Natural killer cell treated with Interleukin-12 subunit alpha and Interleukin-12 subunit beta and Interleukin-15 and Interleukin-18, amount 100 ng/mL, for 72 hours (primary cell): ENCODE measurements around the gene HOMER2. TPM values are rescaled to one million over a fixed set of nuclear protein-coding genes. Genes with fewer than 3 reads are reported as not detected.
"Not testable (repeated sequence)": the region's sequence is repeated elsewhere in the genome, so short reads cannot be mapped to it uniquely, and the experiment has no call there.

Experiments used
- ATAC-seq, 2 donors: fragments of 150-1000 bp; cut with Tn5 transposase in 1 of 2; sonication (Bioruptor Pico), chemical (Tn5 transposase) in 1 of 2; 2 replicates each; pipeline ENCODE4 v1.10.0; 2021
- DNase-seq: peaks from one replicate; pipeline ENCODE4 v3.0.0; 2022; ENCODE audit warnings: low spot score
- H3K27ac Mint-ChIP-seq, 2 donors: 1 replicate in 1 of 2; 2 replicates in 1 of 2; pipeline ENCODE4 v1.8.0; 2022; ENCODE audit warnings: mixed read lengths in 2 of 2, mild to moderate bottlenecking in 1 of 2, moderate library complexity in 1 of 2
- H3K27me3 Mint-ChIP-seq, 2 donors: 1 replicate in 1 of 2; 2 replicates in 1 of 2; pipeline ENCODE4 v1.8.0; 2022; ENCODE audit warnings: mixed read lengths in 2 of 2
- H3K36me3 Mint-ChIP-seq: one replicate; pipeline ENCODE4 v1.8.0; 2022; ENCODE audit warnings: mixed read lengths
- H3K4me1 Mint-ChIP-seq, 2 donors: 1 replicate in 1 of 2; 2 replicates in 1 of 2; pipeline ENCODE4 v1.8.0; 2022; ENCODE audit warnings: low read depth in 2 of 2, mixed read lengths in 2 of 2, mild to moderate bottlenecking in 1 of 2
- H3K4me3 Mint-ChIP-seq: one replicate; pipeline ENCODE4 v1.8.0; 2022; ENCODE audit warnings: mixed read lengths
- H3K9me3 Mint-ChIP-seq: 2 replicates; pipeline ENCODE4 v1.8.0; 2022; ENCODE audit warnings: mixed read lengths
- total RNA-seq, 2 donors: library from RNA; stranded (reverse); gene quantifications; one replicate each; pipeline ENCODE4 v1.2.3, GENCODE V29; 2022

Gene HOMER2
- 1 to 10 TPM; 3.1 to 4.5 TPM for total RNA-seq

DNA sequence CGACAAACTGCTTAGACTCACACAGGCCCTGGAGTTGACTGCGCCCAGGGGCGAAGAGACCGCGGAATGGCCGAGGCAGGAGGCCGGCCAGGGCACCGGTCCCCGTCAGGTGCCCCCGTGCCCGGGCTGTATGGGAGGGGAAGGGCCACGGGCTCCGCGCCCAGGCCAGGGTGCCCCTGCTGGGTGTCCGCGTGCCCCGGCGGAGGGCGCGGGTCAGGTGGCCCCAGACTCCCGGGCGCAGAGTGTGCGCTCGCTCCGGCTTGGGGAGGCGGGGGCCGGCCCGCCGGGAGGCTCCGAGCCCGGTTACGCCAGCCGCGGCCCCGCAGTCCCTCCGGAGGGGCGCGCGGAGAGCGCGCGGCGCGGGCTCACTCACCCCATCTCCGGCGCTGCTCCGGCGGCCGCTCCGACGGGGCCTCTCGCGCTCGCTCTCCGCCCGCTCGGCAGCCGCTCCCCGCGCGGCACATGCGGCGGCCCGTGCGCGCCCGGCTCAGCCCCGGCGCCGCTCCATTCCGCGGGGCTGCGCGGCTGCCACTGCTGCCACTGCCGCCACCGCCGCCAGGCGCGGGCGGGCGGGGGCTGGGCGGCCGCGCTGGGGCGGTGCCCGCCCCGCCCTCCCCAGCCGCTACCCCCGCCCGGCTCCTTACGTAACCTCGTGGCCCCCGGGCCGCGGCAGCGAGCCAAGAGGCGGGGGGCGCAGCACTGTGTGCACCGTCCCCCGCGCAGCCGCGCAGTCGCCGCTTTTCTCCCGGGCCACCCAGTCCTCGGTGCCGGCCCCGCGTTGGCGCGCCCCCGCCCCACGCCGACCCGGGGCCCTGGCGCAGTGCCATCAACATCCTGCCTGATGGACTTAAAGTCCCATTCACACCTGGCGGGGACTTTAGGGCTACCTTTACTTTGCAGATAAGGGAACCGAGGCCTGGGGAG lies at the start of gene HOMER2:
HOMER2 (minus strand) TSS at position 563 of the 924 bp plus-strand sequence; CDS start at position 378, 185 bp downstream.
- H3K4me3 Mint-ChIP-seq = peak within 1 kb of the TSS; percentile 21
- no peaks in the 10 kb centered on the region for H3K9me3 Mint-ChIP-seq
- no peak within 1 kb of the TSS for H3K27ac Mint-ChIP-seq
- H3K36me3 Mint-ChIP-seq = no peaks in the 10 kb centered on the region
- no peaks in the 10 kb centered on the region for H3K4me1 Mint-ChIP-seq
- DNase-seq (no peak), ATAC-seq (peak; percentile 61 to 69)
- peaks cover 4 to 7% of the 10 kb centered on the region in 2 donors for H3K27me3 Mint-ChIP-seq

DNA sequence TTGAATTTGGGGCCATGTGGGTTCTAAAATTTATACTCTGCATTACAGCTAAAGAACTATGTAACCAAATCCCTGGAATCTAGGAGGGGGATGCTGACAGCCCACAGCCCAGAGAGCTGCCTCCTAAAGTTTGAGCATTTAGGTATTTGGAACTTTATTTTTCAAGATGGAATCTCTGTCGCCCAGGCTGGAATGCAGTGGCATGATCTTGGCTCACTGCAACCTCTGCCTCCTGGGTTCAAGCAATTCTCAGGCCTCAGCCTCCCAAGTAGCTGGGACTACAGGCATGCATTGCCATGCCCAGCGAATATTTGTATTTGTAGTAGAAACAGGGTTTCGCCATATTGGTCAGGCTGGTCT lies 48.1 kb upstream of the HOMER2 start:
- not testable (repeated sequence) for H3K36me3 Mint-ChIP-seq, H3K4me1 Mint-ChIP-seq, DNase-seq, H3K9me3 Mint-ChIP-seq, H3K27me3 Mint-ChIP-seq, ATAC-seq
- H3K4me3 Mint-ChIP-seq = peak overlapping the region; percentile 35
- H3K27ac Mint-ChIP-seq = peak overlapping the region in 1 of 2 donors; percentile 50

DNA sequence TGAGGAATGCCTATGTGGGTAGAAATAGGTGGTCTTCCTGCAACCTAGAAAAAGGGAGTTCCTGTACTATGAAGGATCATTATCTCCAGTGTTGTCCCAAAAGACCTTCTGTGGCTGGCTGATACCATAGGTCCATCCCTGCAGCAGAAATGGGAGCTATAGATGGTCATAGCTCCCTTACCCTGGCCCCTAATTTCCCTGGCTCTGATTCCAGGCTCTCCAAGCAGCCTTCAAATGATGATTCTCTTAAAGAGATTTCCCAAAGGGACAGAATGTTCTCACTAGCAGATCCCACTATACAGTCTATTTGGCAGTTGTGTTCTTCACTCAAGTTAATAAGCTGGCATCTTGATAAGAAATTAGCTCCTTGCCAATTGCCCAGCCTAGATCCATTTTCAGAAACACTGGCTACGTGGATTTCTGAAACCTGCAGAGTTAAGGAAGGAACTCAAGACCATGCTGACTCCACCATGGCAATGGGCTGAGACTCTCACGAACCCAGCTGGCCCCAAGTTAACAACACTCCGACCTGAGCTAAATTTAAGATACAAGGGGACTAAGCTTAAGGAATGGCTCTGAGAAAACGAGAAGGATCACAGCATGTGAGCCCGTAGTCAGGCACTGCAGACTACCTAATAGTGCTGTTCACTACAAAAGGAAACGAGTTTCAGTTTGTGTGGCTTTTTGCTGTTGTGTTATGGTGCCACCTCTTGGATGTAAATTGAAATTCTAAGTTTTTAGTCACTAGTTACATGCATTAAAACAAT lies 47.6 kb upstream of the HOMER2 start:
- Mint-ChIP-seq H3K4me1 (peaks cover 6% of the 10 kb centered on the region in 2 donors), H3K27ac (peak overlapping the region in 1 of 2 donors; percentile 50), H3K27me3 (no peaks in the 10 kb centered on the region), H3K36me3 (no peaks in the 10 kb centered on the region), H3K4me3 (peak overlapping the region; percentile 35), H3K9me3 (no peaks in the 10 kb centered on the region)
- ATAC-seq (peak; percentile 70 to 72), DNase-seq (no peak)

DNA sequence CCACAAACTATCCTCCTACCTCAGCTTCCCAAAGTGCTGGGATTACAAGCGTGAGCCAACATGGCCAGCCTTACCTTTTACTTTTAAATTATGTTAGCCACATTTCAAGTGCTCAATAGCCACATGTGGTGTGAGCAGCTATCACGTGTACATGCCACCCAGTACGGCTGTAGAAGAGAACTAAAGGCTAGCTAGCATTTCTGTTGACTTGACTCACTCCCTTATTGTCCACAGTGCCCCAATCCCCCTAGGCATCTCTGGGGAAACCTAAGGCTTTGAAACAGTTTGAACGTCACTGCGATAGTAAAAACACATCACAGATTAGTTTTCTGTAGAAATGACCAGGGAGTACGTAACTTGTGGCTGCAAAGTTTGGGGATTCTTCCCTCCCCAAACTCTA lies 46.9 kb upstream of the HOMER2 start:
- Mint-ChIP-seq H3K4me3 (no peak overlapping the region), H3K4me1 (peaks cover 6% of the 10 kb centered on the region in 2 donors), H3K27ac (no peak overlapping the region), H3K27me3 (no peaks in the 10 kb centered on the region), H3K9me3 (no peaks in the 10 kb centered on the region), H3K36me3 (no peaks in the 10 kb centered on the region)
- ATAC-seq (no peak), DNase-seq (no peak)

DNA sequence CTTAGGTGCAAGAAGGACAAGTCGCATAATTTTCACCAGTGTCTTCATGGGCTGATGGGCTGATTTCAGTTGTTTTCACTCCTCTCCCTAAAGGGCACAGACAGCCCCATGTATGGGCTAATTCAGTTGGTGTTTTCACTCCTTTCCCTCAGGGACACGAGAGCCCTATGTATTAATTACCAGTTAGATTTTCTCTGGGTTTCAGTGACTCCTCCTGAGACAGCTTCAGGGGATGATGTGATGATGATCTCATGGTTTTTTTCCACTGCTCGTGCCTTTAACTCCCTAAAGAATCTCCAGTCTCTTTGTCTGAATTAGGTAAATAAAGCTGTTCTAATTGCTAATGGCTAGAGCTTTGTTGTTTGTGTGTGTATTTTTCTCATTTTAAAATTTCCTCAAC lies 43.4 kb upstream of the HOMER2 start:
- Mint-ChIP-seq H3K27ac (no peak overlapping the region), H3K4me3 (no peak overlapping the region), H3K9me3 (no peaks in the 10 kb centered on the region), H3K36me3 (peaks cover 5% of the 10 kb centered on the region), H3K4me1 (peaks cover 6 to 9% of the 10 kb centered on the region in 2 donors), H3K27me3 (no peaks in the 10 kb centered on the region)
- DNase-seq = no peak
- ATAC-seq = no peak

DNA sequence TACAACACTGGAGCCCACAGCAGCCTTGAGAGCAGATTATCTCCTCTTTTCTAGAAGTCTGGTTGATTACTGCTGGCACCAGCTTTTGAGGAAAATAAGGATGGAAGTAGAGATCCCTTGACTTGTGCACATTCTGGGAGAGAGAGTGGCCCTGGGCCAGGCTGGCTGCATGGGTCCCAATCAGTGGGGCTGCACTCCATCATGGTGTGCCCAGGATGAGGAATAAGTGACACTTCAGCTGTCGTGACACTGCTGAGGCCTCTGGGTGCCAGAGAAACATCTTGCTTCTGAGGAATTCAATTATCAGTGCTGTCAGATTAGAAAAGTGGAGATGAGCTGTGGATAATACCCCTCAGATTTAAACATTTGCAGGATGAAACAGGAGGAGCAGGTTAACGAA lies 42.6 kb upstream of the HOMER2 start:
- H3K4me3 Mint-ChIP-seq = no peak overlapping the region
- no peak for DNase-seq
- no peaks in the 10 kb centered on the region for H3K9me3 Mint-ChIP-seq
- no peak for ATAC-seq
- H3K36me3 Mint-ChIP-seq = peaks cover 5% of the 10 kb centered on the region
- H3K27me3 Mint-ChIP-seq = no peaks in the 10 kb centered on the region
- H3K27ac Mint-ChIP-seq = no peak overlapping the region
- H3K4me1 Mint-ChIP-seq = peaks cover 2 to 6% of the 10 kb centered on the region in 2 donors

DNA sequence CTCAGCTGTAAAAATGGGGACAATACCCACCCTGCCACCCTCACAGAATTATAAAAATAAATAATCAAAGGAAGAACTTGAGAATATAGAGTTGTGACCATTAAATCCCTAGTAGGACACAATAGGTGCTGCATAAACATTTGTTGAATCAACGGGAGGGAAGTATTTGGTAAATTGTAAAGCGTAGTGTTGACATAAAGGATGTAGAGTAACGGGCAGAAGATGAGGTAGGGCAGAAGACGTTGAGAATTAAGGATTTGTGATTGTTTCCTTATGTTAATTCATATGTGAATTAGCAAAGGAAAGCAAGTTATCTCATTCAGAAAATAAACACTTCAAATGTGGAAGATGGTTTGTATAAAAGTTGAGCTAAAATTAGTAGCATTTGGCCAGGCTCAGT lies 40.6 kb upstream of the HOMER2 start:
- Mint-ChIP-seq H3K36me3 (peaks cover 5% of the 10 kb centered on the region), H3K27ac (no peak overlapping the region), H3K4me1 (peaks cover 0 to 3% of the 10 kb centered on the region in 2 donors), H3K4me3 (no peak overlapping the region), H3K27me3 (no peaks in the 10 kb centered on the region), H3K9me3 (no peaks in the 10 kb centered on the region)
- DNase-seq = no peak
- ATAC-seq = no peak

DNA sequence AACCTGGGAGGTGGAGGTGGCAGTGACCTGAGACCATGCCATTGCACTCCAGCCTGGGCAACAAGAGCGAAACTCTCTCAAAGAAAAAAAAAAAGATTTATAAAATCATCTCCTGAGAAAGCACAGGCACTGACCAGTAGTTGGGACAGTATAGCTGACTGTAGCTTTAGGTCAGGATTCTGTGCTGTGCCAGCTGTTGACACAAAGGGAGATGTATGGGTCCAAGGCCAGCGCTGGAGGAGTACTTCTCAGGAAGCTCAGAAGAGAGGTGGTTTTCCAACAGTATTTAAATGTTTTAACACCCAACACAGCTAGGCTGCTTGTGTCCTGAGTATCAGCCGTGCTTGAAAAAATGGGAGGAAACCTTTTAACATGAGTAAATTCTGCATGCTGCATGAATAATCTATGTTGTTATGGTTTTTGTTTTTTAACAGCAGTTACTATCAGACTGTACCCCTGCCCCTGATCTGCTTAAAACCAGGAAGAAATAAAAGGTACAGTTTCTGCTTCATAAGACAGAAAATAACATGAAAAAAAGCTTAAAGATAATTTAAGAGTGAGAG lies 40.0 kb upstream of the HOMER2 start:
- no peaks in the 10 kb centered on the region for H3K9me3 Mint-ChIP-seq

DNA sequence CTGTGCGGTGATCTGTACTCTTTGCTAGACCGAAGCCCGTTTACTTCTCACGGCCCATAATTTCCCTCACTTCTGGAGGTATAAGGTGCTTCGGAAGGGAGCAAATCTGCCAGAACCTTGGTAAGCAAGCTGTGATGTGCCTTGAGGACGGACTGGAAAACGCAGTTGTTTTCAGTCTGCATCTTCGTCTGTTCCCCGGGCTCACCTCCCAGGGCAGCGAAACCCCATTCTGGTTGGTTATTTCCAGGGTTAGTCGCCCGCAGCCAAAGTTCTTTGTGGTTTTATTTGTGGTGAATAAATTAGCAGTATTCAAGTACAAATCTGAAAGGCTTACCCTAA lies 33.9 kb upstream of the HOMER2 start:
- peak overlapping the region; percentile 91 to 97 for H3K27ac Mint-ChIP-seq
- peaks cover 20 to 22% of the 10 kb centered on the region in 2 donors for H3K4me1 Mint-ChIP-seq
- H3K36me3 Mint-ChIP-seq = peaks cover under 1% of the 10 kb centered on the region
- no peak for DNase-seq
- no peaks in the 10 kb centered on the region for H3K9me3 Mint-ChIP-seq
- H3K27me3 Mint-ChIP-seq = no peaks in the 10 kb centered on the region
- peak overlapping the region; percentile 94 for H3K4me3 Mint-ChIP-seq
- ATAC-seq = peak; percentile 30 to 48

More for the DNA sequence above, 40.0 kb upstream of the HOMER2 start:
- H3K4me1 Mint-ChIP-seq = peaks cover 1 to 3% of the 10 kb centered on the region in 2 donors
- H3K27me3 Mint-ChIP-seq = no peaks in the 10 kb centered on the region
- H3K27ac Mint-ChIP-seq = no peak overlapping the region
- ATAC-seq = no peak
- H3K4me3 Mint-ChIP-seq = no peak overlapping the region
- DNase-seq = no peak
- H3K36me3 Mint-ChIP-seq = peaks cover 5% of the 10 kb centered on the region

DNA sequence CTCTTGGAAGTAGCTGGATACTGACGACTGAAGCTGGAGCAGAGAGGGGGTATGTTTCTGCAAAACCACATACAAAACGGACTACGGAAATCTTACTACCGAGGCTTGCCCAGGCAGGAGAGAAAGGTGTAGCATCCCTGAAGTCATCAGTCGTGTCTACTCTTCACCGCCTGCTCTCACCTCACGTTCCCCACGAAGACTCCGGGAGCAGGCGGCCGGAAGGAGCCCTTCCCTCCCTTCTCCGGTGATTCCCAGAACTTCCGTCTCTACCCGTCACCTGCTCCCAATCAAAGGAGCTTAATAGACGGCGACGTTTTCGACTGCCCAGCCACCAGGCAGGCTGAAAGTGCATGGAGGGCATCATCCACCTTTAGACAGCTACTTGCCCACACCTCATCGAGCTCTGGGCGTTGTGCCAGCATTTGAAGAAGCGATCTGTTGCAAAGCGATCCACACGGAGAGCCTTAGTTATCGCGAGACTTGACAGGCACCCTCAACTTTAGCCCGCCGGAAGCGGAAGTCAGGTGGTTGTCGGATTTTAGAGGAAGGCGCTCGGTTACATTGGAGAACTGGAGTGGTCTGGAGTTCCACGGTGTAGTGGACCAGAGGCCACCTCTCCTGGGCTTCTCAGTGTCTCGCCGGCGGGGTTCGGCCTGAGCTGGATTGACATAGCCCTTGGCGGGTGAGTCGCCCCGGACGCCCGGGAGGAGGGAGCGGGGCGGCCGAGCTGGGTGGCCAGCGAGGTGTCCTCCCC lies 33.3 kb upstream of the HOMER2 start, which contains the start of gene RAMAC:
RAMAC (plus strand) TSS at position 523 of the 754 bp plus-strand sequence. CDS start 2,809 bp downstream, outside the sequence.
- no peaks in the 10 kb centered on the region for H3K36me3 Mint-ChIP-seq
- H3K4me1 Mint-ChIP-seq = peaks cover 19 to 22% of the 10 kb centered on the region in 2 donors
- H3K27ac Mint-ChIP-seq = peak within 1 kb of the TSS; percentile 91 to 97
- H3K9me3 Mint-ChIP-seq = no peaks in the 10 kb centered on the region
- no peaks in the 10 kb centered on the region for H3K27me3 Mint-ChIP-seq
- peak within 1 kb of the TSS; percentile 94 for H3K4me3 Mint-ChIP-seq
- ATAC-seq (peak; percentile 94 to 97), DNase-seq (peak; percentile 92)

DNA sequence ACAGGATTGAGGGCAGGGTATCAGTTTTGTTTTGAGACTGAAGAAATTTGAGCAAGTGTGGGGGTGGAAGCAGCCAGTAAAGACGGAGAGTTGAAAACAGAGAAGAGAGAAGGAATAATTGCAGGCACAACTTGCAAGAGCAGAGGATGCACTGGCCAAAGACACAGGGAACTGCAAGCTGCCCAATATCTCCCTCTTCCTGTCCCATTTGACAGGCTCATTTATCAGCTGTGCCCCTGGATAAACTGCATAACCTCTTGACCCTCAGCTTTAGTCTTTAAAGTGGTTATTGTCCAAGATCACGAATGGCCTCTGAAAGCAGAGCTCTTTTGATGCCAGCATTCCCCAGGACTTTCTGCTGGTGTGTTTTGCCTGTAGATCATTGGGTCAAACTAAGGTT lies 28.5 kb upstream of the HOMER2 start:
- Mint-ChIP-seq H3K4me3 (no peak overlapping the region), H3K4me1 (peaks cover 16 to 17% of the 10 kb centered on the region in 2 donors), H3K9me3 (no peaks in the 10 kb centered on the region), H3K27me3 (no peaks in the 10 kb centered on the region), H3K36me3 (no peaks in the 10 kb centered on the region), H3K27ac (no peak overlapping the region)
- ATAC-seq = no peak
- DNase-seq = no peak

DNA sequence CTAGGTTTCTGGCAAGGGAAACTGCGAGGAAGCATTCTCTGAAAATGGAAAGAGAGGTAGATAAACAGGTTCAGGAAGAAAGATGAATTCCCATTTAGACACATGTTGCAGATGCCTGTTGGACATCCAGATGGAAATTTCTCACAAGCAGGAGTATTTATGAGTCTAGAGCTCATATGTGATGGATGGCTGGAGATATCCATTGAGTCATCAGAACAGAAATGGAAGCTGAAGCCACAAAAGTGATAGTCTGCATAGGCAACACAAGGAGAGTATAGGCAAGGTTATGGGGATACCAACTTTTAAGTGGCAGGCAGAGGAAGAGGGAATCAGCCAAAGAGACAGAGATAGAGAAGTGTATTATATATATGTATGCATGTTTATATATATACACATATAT lies 27.2 kb upstream of the HOMER2 start:
- ATAC-seq (no peak), DNase-seq (no peak)
- no peaks in the 10 kb centered on the region for H3K9me3 Mint-ChIP-seq
- H3K27me3 Mint-ChIP-seq = no peaks in the 10 kb centered on the region
- peaks cover 3 to 7% of the 10 kb centered on the region in 2 donors for H3K4me1 Mint-ChIP-seq
- H3K4me3 Mint-ChIP-seq = no peak overlapping the region
- H3K36me3 Mint-ChIP-seq = no peaks in the 10 kb centered on the region
- H3K27ac Mint-ChIP-seq = no peak overlapping the region

DNA sequence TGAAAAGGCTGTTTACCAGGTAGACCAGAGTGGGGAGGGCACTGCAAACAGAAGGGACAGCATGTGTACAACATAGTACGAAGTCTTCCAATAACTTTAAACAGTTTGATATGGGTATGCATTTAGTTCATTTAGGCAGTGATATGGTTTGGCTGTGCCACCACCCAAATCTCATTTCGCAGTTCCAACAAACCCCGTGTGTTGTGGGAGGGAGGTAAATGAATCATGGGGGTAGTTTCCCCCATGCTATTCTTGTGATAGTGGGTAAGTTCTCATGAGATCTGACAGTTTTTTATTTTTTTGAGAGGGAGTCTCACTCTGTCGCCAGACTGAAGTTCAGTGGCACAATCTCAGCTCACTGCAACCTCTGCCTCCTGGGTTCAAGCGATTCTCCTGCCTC lies 25.9 kb upstream of the HOMER2 start:
- Mint-ChIP-seq H3K4me1 (peaks cover 0 to 4% of the 10 kb centered on the region in 2 donors), H3K36me3 (no peaks in the 10 kb centered on the region), H3K27ac (no peak overlapping the region), H3K9me3 (no peaks in the 10 kb centered on the region), H3K27me3 (no peaks in the 10 kb centered on the region), H3K4me3 (no peak overlapping the region)
- DNase-seq (no peak), ATAC-seq (no peak)
